ENCODE data around the gene OR7G2.

- TF ChIP-seq YY1 (IDR thresholded peaks at IDR 0.05; ENCODE audit: low read depth) (no peak), MAX (IDR thresholded peaks at IDR 0.05) (no peak), REST (IDR thresholded peaks at IDR 0.05; ENCODE audit: low read depth) (no peak), EGR1 (IDR thresholded peaks at IDR 0.05) (no peak), USF1 (IDR thresholded peaks at IDR 0.05) (no peak), TEAD4 (IDR thresholded peaks at IDR 0.05) (no peak), TAF1 (IDR thresholded peaks at IDR 0.05; ENCODE audit: low read depth) (no peak), CREB1 (IDR thresholded peaks at IDR 0.05; ENCODE audit: low read depth) (no peak), CEBPB (IDR thresholded peaks at IDR 0.05) (no peak)
Observed at GRCh38 chr19:9144920-9145319, 37.6 kb upstream of the OR7G2 start.

Measured in Ishikawa (cell line).